NCI-H748 treated with DMSO at 0.1 percent for 48 hours (cell line): ENCODE data around the gene GNPTG.

Experiments used
- DNase-seq: peaks from one replicate; lab custom pipeline; 2025; lab: John Stamatoyannopoulos, UW

The GNPTG gene

DNA sequence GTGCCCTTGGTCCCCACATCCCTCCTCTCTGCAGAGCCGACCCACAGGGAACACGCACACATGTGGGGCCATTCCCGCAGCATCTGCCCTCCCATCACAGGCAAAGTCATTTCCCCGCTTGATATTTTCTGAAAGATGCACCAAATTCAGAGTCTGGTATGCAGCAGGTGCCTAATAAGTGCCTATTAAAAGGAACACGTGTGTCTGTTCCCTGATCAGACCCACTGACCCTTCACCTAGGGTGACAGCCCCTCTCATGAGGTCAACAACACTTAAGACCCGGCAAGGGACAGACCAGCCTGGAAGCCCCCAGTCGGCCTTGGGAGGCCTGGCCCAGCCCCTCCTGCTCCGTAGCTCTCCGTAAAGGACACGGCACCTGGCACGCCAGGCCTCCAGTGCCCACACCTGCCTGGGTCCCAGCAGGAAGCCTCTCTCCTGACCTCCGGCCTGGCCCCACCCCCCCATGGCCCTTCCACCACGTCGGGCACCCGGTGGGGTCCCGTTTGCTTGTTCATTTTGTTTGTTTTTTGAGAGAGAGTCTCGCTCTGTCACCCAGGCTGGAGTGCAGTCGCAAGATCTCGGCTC, 42.7 kb downstream of the GNPTG start:
- DNase-seq = no peak

DNA sequence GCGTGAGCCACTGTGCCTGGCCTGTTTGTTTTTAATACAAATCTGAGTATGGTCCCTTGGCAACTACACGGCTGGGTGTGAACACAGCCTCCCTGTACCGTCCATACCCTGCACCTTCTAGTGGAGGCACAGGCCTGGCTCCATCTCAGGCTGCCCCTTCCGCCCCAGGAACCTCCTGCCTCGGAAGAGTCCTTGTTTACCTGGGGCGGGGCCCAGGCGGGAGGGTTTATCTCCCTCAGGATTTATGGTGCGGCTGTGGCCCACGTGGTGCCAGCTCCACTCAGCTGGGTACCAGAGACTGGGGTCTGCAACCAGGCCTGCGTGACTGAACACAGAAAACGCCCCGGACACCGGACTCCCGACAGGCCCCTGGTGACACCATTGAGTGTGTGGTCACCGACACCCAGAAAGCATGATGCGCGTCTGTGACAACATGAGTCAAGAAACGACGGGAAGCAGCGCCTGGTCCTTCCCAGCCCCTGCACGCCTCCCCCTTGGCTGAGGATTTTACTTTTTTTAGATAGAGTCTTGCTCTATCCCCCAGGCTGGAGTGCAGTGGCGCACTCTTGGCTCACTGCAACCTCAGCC, 43.8 kb downstream of the GNPTG start:
- DNase-seq = no peak

DNA sequence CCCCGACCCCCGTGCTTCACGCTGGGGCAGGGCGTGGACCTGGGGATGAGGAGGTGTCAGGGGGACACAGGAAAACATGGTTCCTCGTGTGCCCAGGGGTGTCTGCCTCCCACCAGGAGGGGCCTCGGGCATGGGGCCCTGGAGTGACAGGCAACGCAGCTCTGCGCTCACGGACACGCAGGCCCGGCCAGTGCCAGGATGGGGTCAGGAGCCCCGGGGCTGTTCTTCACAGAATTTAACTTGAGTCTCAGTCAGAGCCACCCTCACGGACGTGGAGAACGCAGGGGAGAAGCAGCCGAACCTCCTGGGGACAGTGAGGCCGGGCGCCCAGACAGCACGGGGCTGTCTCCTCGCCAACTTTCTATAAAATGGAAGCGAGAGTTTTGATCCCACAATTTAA, 46.0 kb downstream of the GNPTG start:
- DNase-seq = no peak

GRCh38 chr16:1398351-1398750, 46.6 kb downstream of the GNPTG start:
- no peak for DNase-seq

DNA sequence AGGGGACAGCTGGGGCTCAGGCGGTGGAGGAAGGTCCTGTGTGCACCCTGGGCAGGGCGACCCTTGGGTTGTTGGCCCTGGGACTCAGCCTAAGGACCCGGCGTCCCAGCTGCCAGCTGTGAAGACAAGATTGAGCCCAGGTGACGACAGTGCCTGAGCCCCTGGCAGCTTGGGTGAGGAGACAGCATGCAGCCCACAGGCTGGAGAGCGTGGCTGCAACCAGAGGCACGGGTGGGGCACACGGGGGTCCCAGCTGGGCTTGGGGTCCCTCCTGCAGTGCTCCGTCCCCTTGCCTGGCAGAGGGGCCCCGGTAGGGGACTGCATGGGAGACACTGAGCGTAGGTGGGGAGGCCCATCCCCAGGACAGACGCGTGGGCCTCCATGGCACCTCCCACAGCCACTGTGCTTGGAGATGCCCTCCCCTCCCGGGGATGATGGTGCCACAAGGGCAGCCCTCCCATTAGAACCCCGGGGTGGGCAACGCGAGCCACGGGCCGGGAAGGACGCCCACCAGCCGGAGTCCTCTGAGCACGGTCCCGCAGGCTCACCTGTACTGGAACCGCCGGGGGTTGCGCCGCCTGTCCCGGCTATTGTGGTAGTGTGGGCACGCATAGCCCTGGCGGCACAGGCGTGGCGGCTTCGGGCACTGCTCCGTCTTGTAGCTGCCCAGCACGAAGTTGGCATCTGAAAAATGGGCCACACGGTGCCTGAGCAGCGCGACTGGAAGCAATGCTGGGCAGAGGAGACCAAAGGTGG, 47.3 kb downstream of the GNPTG start:
- DNase-seq = no peak

GRCh38 chr16:1401061-1401757, 49.5 kb downstream of the GNPTG start:
- no peak for DNase-seq

DNA sequence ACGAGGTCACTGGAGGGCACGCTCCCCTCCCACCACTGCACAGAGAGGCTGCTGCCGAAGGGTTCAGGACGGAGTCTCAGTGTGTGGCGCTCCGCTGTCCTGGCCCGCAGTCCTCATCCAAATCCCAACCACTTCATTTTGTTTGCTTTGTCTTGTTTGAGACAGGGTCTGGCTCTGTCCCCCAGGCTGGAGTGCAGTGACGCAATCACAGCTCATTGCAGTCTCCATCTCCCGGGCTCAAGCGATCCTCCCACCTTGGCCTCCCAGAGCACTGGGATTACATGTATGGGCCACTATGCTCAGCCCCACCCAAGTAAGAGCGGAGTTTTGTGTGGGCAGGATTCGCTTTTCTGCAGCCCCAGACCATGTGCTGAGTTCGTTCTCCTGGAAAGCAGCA, 50.0 kb downstream of the GNPTG start:
- no peak for DNase-seq

GRCh38 chr16:1403036-1403435, 51.3 kb downstream of the GNPTG start:
- no peak for DNase-seq

DNA sequence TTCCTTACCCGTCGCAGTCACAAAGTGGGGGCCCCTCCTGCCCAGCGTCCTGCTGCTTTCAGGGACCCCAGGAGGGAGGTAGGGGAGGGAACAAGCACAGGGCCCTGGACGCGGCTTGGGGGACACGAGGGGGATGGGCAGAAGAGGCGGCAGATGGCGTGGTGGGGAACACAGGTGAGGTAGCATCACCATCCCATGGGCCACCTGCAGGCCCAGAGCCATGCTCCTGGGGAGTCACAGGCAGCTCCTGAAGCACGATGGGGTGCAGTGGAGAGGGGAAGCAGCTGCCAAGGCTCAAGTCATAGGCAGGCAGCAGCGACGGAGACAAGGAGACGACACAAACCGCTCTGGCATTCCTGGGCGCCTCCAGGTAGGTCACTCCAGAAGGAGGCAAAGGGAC, 52.0 kb downstream of the GNPTG start:
- no peak for DNase-seq

DNA sequence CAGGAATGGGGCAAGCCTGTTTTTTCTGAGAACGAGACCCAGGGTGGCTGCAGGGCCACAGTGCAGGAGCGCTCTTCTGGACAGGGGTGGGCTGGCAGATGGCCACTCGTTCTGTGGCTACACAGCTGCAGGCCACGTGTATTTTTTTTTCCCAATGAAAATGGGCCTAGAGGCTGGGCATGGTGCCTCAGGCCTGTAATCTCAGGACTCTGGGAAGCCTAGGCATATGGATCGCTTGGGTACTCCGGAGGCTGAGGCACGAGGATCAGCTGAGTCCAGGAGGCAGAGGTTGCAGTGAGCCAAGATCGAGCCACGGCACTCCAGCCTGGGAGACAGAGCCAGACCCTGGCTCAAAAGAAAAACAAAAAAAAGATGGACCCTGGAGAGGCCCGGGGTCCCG, 56.0 kb downstream of the GNPTG start:
- no peak for DNase-seq

DNA sequence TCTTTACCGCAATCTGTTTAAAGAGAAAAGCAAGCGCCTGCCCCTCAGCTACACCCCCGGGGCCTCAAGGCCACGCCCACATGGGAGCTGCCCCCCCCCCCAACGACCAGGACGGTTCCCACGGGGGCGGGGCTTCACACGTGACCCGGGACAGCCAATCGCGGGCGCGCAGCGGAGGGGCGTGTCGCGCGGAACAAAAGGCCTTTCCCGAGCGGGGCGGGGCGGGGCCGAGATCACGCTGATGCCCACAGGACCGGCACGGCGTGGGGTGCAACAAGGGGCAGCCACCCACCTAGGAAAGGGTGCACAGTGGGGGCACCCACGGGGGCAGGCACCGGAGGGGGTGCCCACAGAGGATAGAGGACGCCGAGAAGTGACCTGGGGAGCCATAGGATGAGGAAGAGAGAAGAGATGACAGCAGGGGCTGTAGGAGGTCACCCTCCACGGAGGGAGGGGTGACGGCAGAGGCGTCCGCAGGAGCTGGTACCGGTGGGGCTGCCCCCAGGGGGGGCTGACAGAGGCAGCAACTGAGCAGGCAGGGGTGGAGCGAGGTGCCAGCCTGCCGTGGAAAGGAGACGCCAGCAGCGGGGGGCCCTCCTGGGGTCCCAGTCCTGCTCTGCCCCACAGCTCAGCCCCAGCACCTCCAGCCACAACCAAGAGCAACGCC, 56.6 kb downstream of the GNPTG start:
- peak; percentile 49 for DNase-seq

- DNase-seq = no peak
Observed at GRCh38 chr16:1412847-1413246, 61.1 kb downstream of the GNPTG start.
